Erythroblast (primary cell): ENCODE results near the gene CCDC116.

Experiments
- GATA1 ChIP-seq: IDR thresholded peaks from 2 replicates; pipeline ENCODE4 v1.6.1; 2011; ENCODE audit warnings: low read depth, mild to moderate bottlenecking, control low read depth, low read length, moderate library complexity
- POLR2A ChIP-seq: IDR thresholded peaks from 2 replicates; pipeline ENCODE4 v1.6.1; 2011; ENCODE audit warnings: mild to moderate bottlenecking, low read length

- no peak for TF ChIP-seq POLR2A
- no peak for TF ChIP-seq GATA1
Observed at GRCh38 chr22:21686193-21686608, 53.6 kb downstream of the CCDC116 start.
